Embryonic facial prominence (tissue), 1 donor: ENCODE measurements around the gene SNX15.

Experiments
- DNase-seq: peaks from one replicate; pipeline ENCODE4 v3.0.0-alpha.2; 2016; ENCODE audit errors: extremely low spot score

SNX15 gene

GRCh38 chr11:65083834-65084597, 56.8 kb downstream of the SNX15 start, which contains the start of the genes CDCA5 and ZFPL1:
TSS of gene CDCA5 (minus strand) at chr11:65084040. CDS start at chr11:65083978, 62 bp downstream.
TSS of gene ZFPL1 (plus strand) at chr11:65084222. CDS start at chr11:65084699, 477 bp downstream.
- peak; percentile 97 for DNase-seq

GRCh38 chr11:65084598-65085375, 57.5 kb downstream of the SNX15 start:
- DNase-seq = no peak

GRCh38 chr11:65085446-65085845, 58.2 kb downstream of the SNX15 start:
- DNase-seq = no peak

GRCh38 chr11:65086809-65087208, 59.6 kb downstream of the SNX15 start:
- no peak for DNase-seq

- DNase-seq = no peak
Measured at GRCh38 chr11:65087216-65087615, 60.0 kb downstream of the SNX15 start.

- DNase-seq = no peak
Measured at GRCh38 chr11:65087827-65088226, 60.6 kb downstream of the SNX15 start.

- DNase-seq = no peak
Measured at GRCh38 chr11:65089621-65090020, 62.4 kb downstream of the SNX15 start.
